HG03139 (cell line): ENCODE results near the gene CCDC57.
"Not testable (repeated sequence)": the region's sequence is repeated elsewhere in the genome, so short reads cannot be mapped to it uniquely, and the experiment has no call there.

Source experiments
- ATAC-seq: cut with Tn5 transposase; IDR thresholded peaks from one replicate; pipeline ENCODE4 v1.9.1; 2021; ENCODE audit not compliant: unreplicated experiment

Gene CCDC57

DNA sequence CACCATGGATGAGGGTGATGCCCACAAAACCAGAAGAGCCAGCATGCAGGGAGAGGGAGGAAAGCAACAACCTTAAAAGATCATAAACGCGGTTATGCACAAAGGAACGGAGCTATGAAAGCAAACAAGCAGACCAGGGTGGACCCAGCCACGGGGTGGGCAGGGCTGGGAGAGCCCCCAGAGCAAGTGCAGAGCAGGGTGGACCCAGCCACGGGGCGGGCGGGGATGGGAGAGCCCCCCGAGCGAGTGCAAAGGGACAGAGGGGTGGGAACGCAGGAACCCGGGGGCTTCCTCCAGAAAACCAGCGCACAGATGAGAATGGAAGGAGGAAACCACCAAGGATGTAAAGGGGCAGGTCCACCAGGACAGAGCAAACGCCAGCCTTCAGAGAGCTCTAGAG is 33.2 kb downstream of the CCDC57 start:
- ATAC-seq, result no peak

DNA sequence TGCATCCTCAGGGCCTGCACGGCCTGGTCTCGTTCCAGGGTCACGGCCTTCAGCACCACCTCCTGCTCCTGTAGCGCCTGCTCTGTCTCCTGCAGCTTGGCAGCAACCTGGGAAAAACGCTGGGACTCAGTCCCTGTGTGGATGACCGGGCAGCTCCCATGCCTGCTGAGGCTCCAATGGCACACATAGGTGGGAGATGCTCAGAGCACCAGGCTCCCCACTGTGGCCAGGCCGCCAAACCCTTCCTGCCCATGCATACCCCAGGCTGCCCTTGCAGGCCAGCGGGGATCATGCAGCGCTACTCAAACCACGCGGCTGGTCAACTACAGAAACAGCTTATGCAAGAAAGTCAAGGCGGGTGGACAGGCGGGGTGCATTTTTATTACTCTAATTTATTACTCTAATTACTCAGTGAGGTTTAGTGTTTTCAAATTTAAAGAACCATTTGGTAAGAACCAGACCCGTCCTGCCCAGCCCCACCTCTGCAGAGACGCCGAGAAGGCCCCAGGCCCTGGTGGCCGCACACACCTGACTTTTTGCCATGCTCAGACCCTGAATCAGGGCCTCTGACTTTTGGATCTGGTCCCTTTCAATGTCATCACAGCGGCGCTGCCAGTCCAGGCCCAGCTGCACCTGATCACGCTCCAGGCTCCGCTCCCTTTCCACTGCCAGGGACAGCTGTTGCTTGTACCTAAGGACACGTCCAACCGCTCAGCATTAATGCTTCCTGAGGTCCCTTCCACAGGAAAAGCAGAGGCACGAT is 34.0 kb downstream of the CCDC57 start:
- ATAC-seq, result no peak

DNA sequence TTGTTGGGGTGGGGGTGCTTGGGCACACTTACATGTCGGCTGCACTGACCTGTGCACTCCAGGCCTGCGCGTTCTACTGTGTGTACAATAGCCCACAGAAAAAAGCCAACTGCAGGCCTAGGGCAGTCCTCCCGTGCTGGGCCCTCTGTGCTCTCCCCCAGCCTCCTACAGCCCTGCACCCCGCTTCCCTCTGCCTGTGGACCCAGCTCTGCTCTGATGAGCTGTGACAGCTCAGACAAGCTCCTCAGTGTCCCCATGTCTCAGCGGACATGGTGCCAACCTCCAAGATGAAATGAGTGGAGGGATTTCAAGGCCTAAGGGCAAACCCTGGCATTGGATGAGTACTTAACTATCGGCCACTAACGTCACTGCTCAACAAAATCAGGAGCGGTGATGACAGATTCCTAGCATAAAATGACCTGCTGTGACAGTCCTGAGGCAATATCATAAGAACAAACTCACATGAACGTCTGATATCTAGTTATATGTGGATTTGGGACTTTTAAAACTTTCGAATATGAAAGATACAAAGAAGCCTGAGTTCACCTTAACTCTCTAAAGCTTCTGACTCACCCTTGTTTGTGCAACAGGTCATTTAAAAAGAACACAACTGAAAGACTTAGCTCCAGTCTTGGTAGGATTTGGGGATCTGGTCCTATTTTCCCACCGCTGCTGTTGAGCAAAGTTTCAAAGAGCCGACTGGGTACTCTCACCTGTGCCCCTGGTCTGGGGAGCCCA is 34.7 kb downstream of the CCDC57 start:
- no peak for ATAC-seq

DNA sequence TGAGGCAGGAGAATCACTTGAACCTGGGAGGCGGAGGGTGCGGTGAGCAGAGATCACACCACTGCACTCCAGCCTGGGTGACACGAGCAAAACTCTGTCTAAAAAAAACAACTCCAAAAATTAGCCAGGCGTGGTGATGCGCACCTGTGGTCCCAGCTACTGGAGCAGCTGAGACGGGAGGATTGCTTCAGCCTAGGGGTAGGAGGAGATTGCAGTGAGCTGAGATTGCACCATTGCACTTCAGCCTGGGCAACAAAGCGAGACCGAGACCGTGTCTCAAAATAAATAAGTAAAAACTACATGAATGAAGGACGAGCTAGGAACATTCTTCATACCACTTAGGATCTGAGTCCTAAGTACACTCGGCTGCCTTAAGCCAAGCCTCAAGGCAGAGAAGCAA is 35.4 kb downstream of the CCDC57 start:
- ATAC-seq, result no peak

DNA sequence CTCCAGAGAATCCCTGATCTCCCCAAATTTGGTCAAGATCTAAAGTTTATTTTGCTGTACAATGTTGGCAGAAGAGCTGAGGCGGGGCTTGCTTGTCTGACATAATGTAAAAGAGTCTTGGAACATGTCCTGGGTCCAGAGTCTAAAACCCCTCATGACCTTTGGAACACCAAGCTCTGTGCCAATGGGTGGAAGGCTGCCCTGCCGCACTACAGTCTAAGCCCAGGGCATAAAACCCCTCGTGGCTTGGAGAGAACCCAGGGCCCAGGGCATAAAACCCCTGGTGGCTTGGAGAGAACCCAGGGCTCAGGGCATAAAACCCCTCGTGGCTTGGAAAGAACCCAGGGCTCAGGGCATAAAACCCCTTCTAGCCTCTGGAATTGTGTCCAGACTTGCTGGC is 36.7 kb downstream of the CCDC57 start:
- ATAC-seq, result no peak

DNA sequence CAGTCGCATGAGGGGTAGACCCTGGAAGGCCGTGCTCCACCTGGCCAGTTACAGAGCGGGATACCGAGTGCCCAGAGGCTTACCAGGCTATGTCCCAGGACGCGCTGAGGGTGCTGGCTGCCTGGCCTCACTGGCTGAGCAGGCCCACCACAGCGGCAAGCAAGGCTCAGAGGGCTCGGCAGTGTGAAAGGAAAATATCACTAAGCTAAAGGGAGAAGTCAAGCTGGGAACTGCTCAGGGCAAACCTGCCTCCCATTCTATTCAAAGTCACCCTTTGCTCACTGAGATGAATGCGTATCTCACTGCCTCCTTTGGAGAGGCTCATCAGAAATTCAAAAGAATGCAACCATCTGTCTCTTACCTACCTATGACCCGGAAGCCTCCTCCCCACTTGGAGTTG is 37.4 kb downstream of the CCDC57 start:
- ATAC-seq, result no peak

DNA sequence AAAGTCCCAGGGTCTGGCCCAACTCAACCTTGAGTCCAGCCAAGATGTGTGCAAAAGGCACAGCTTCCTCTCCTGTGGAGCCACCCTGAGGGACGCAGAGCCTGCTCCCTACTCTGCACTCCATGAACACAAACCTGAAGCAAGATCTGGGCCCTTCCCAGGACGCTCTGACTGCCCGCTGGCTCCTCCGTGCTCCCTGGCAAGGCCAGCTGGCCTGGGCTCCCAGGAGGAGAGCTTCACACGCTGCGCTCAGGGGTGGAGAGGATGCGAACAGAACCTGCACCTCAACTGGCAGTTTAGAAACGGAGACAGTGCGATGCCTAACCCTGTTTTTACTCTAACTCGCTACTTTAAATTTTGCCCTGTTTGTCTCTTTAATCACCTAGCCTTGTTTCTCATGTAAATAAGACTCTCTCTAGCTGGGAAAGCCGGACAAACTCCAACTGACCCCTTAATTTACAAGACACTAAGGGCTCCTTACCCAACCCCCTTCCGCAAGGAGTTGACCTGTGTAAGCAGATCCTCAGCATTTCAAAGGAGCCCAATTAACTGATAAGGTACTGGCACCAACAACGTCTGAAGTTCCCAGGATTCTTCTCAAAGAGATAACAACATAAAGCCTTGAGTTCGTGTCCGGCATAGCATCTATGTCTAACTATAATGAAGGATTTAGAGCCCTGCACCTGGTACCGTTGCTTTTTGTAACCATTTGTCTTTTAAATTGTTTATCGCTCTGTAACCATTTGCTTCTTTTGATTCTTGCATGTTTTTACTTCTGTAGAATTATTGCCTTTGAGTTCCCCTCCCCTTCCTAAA is 38.4 kb downstream of the CCDC57 start:
- ATAC-seq, result not testable (repeated sequence)

DNA sequence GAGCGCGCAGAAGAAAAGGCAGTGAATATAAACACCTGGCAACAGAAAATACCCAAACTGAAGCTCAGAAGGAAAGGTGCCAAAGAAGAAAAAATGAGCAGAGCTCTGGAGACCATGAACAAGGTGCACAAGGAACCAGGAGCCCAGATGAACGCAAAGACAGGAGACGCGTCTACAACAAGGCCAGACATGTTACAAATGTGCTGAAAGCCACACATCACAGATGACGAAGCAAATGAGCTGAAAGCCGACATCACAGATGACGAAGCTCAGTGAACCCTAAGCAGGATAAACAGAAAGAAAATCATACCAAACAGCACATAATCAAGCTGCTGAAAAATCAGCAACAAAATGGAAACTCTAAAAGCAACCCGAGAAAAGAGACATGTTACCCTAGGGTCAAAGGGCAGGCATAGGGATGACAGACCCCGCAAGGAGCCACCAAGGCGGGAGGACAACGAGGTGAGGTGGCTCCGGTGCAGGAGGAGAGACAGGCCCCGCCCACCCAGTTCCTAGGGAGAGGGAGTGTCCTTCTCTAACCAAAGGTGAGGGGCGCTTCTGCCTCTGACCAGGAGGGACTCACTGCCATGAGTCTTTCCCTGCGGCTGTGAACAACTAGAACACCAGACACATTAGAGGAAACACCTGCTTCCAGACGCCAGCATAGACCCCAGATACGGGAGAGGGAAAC is 39.1 kb downstream of the CCDC57 start:
- no peak for ATAC-seq

DNA sequence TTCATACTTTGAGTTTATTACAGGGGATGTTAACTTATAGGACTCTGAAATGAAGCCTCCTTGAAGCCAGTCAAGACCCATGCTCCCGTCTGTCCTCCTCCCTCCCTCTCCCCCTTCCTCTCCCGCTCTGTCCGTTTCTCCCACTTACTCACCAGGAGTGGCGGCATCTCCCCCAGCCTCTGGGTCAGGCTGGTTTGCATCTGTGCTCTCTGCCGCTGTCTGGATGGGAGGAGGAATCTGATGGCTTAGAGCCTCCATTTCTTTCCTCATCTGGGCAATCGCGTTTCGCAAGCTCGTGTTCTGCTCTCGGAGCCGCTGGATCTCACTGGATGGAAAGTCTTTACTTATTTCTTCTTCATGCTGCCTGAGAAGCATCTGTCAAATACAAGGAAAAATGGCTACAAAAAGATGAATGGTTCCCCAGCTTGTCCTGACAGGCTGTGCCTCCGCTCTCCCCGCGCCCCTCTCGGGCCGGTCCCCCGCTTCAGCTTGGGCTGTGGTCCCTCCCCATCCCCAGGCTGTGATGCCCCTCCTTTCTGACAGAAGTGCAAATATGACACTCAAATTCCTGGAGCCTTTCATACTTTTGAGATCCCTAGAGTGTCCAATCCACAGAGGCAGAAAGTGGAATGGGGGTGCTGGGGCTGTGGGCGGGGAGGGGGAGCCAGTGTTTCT is 40.0 kb downstream of the CCDC57 start:
- ATAC-seq, result no peak

DNA sequence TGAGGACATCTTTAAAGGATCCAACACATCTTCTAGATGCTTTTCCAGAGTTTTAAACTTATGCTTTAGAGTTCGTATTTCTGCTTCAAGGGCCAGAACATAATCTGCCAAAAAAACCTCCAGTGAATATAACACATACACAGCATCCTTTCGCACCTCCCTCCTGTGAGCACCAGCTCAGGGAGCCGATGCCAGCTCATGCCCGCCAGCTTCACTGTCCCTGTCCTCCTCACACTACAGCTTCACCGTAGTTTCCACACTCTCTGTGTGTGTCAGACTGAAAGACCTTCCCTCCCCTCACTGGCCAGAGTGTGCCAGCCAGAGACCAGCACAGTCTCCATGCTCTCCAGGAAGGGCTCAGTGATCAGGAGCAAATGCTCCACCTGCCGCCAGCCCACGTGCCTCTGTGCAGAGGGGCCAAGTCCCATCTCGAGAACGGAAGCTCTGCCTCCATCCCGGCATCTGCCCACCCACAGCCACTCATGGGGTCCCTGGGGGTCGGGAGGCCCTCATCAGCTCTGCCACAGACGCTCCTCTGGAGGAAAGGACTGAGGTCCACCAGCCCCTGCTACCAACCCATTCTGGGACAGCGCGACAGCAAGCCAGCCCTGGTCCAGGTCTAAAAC is 40.8 kb downstream of the CCDC57 start:
- ATAC-seq, result no peak

DNA sequence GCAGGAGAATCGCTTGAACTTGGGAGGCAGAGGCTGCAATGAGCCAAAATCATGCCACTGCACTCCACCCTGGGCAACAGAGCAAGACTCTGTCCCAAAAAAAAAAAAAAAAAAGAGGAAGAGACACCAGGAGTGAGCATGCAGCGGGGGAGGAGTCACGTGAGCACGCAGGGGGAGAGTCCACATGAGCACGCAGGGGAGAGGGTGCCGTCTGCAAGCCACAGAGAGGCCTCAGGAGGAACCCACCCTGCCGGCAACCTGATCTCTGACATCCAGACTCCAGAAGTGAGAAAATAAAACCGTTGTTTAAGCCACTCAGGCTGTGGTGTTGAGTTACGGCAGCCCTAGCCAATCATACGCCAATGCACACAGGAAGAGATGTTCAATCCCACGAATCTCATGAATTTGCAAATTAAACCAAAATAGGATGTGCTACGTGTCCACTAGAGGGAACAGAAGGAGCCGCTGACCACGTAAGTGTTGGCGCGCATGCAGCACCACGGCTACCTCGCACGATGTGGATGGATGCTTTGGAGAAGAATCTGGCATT is 42.2 kb downstream of the CCDC57 start:
- ATAC-seq, result no peak

DNA sequence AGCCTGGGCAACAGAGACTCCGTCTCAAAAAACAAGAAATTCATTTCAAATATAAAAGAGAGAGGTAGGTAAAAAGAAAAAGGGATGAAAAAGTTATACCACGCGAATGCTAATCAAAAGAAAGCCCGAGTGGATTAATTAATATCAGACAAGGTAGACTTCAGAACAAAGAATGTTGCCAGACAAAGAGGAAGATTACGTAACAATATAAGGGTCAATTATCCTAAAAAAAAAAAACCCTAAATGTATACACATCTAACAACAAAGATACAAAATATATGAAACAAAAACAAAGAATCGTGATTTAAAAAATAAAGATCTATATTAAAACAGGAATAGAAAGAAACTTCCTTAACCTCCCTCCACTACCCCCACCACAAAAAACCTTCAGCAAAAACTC is 44.1 kb downstream of the CCDC57 start:
- no peak for ATAC-seq

DNA sequence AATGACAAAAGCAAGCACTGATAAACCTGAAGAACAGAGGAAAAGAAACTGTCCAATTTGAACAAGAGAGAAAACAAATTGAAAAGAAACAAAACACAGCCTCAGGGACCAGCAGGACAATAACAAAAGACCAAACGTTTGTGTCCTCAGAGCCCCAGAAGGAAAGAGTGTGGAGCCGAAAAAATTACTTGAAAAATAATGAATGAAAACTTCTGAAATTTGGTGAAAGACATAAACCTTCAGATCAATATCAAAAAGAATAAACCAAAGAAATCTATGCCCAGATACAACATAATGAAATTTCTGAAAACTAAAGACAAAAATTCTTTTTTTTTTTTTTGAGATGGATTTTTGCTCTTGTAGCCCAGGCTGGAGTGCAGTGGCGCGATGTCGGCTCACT is 45.6 kb downstream of the CCDC57 start:
- ATAC-seq, result no peak

DNA sequence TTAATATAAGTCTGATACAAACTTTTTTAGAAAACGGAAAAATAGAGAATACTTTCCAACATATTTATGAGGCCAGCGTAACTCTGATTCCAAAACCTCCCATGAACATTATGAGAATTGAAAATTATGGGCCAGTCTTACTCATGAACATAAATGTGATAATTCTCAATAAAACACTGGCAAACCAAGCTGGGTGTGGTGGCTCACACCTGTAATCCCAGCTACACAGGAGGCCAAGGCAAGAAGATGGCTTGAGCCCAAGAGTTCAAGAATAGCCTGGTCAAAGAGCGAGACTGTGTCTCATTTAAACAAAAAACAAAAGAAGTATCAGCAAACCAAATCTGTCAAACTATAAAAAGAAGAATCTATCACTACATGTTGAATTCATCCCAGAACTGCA is 47.8 kb downstream of the CCDC57 start:
- ATAC-seq, result no peak

DNA sequence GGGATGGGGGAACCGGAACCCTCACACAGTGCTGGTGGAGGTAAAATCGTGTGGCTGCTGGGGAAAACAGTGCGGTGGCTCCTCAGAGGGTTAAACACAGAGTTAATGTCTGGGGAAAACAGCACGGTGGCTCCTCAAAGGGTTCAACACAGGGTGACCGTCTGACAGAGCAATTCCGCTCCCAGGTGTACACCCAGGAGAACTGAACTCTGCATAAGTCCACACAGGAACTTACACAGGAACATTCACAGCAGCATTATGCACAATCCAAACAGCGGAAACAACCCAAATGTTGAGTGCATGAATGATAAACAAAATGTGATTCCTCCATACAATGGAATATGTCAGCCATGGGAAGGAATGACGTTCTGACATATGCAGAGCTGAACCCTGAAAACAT is 51.4 kb downstream of the CCDC57 start:
- no peak for ATAC-seq

DNA sequence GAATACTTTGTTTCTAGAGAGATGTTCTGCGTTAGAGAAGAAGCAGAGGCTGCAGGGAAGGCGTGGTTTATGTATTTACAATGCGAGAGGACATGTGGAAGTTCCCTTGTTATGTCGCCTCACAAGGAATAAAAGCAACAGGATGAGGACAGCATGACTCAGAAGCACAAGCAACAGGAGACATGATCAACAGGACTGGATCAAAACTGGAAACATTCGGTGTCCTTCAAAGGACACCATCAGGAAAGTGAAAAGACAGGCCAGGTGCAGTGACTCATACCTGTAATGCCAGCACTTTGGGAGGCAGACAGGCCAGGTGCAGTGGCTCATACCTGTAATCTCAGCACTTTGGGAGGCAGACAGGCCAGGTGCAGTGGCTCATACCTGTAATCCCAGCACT is 52.6 kb downstream of the CCDC57 start:
- no peak for ATAC-seq

DNA sequence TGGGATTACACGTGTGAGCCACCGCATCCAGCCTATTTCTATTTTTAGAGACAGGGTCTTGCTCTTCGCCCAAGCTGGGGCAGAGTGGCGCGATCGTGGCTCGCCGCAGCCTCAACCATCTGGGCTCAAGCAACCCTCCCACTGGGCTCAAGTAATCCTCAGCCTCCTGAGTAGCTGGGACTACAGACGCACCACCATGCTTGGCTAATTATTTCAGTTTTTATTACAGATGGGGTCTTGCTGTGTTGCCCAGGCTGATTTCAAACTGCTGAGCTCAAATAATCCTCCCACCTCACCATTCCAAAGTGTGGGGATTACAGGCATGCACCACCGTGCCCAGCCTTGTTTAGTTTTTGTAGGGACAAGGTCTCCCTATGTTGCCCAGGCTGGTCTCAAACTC is 53.8 kb downstream of the CCDC57 start:
- no peak for ATAC-seq

DNA sequence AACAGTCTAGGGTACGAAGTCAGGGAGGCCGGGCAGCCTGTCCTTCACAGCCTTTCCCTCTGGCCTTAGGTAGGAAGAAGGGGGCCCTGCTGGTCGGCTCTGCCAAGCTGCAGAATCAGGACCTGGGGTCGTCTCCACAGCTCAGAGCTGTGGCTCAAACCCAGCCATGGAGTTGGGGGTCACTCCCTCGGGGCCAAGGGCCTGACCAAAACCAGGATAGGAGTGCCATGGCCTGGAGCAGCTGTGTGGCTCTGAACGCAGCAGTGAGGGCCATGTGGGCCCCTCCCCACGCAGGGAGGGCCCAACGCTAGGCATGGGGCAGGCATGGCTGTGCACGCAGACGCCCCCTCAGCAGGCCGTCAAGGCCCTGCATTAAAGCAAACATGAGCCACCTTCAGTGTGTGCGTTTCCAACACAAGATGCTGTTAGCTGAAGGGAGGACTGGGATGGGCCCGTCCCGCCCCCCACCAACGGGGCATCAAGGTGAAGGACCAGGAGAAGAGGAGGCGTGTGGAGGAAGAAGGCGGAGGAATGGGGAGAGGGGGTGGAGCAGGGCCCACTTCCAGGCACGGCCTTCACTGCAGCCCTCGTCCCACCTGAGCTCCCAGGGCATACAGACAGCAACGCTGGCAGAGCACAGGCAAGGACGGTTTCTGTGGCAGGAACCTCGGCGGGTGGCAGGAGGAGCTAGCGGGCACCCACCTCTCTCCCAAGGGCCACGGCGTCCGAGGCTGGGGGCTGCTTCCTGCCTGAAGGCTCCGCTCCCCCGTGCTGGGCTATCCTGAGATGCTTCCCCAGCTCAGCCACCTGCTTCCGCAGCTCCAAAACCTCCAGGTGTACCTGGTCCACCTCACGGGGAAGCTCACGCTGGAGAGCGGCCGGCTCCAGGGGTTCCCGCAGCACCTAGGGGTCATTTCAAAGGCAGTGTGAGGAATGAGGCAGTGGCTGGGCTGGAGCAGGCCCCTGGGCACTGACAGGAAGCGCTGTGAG is 55.3 kb downstream of the CCDC57 start:
- no peak for ATAC-seq
